ENCODE data around the gene DLG2.

The DLG2 gene

DNA sequence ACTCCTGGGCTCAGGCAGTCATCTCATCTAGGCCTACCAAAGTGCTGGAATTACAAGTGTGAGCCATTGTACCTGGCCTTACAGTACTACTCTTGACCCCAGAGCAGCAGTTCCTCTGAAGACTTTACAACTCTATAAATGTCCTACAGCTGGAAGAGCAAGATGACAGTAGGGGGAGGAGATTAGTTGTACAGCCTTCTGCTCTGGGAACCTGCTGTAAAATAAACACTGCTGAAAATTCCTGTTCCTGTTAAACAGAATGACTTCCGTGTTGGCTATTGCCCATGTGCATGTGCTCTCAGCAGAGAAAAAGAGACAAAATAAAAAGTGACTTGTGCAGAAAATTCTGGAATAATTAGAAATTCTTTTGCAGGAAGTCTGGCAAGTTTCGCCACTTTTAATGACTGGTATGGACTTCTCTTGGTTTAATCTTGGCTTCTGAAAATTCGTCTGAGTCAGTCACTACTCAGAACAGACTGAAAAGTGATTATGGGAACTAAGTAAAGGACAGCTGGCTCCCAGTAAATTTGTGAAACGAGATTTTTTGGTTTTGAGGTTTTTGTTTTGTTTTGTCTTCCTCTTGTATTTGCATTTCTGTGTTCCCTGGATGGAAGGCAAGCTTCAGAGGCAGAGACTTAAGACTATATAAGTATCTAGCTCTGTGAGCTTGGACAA is 955.7 kb downstream of the DLG2 start:
- TF ChIP-seq, protein P1, sequence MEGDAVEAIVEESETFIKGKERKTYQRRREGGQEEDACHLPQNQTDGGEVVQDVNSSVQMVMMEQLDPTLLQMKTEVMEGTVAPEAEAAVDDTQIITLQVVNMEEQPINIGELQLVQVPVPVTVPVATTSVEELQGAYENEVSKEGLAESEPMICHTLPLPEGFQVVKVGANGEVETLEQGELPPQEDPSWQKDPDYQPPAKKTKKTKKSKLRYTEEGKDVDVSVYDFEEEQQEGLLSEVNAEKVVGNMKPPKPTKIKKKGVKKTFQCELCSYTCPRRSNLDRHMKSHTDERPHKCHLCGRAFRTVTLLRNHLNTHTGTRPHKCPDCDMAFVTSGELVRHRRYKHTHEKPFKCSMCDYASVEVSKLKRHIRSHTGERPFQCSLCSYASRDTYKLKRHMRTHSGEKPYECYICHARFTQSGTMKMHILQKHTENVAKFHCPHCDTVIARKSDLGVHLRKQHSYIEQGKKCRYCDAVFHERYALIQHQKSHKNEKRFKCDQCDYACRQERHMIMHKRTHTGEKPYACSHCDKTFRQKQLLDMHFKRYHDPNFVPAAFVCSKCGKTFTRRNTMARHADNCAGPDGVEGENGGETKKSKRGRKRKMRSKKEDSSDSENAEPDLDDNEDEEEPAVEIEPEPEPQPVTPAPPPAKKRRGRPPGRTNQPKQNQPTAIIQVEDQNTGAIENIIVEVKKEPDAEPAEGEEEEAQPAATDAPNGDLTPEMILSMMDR (IDR thresholded peaks at IDR 0.05; ENCODE audit: low read depth, low read length): no peak
- DNase-seq (ENCODE audit: low read depth in 2 of 2): no peak
- H3K4me3 ChIP-seq (replicated peaks in 1 of 2; ENCODE audit: low read depth in 2 of 2, low read length in 2 of 2): no peak overlapping the region

DNA sequence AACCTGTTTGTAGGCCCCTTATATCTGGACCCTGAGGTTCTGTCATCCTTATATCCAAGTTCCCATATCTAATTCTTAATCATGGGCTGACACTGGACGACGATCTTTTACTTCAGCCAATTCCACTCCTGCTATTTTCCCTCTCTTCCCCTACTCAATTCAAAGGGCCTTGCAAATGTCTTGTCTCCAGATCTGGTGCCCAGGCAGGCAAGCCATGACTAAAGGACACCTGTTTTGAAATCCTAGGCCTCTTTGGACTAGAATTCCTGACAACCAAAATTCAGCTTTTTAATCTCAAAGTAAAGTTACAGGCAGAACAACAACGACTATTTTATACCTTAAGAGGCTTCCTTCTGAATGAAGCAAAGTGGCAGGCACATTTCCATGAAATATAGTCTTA is 963.4 kb downstream of the DLG2 start:
- DNase-seq (ENCODE audit: low read depth in 2 of 2): no peak
- H3K4me3 ChIP-seq (replicated peaks in 1 of 2; ENCODE audit: low read depth in 2 of 2, low read length in 2 of 2): no peak overlapping the region
- TF ChIP-seq, protein P1 (IDR thresholded peaks at IDR 0.05; ENCODE audit: low read depth, low read length): no peak

DNA sequence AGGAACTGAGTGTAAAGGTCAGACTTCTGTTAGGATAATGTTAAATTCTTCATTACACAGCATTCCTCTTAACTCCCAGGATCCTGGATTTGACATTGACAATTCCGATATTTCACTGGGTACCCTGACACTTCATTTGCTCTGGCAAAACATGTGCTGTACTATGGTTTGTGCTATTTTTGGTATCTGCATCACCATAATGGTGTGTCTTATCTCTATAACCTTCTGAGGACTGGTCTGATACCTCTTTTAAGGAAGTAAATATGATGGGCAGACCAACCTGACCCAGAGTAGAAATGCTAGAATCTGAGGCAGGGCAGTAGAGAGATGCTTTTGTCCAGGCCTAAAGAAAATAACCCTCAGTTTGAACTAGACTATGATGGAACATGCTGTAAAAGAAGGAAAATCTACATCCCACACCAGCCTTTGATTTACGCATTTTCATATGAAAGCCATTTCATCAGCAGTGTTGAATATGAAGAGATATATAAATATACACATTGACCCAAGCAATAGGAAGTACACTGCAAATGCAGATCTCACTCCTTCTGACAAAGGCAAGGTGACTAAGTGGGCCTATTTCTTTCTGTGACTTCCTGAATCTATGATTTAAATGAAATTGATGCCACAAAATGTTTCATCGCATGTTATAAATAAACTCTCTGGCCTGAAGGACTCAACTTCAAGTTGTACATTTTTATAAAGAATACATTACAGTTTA is 966.7 kb downstream of the DLG2 start:
- H3K4me3 ChIP-seq (replicated peaks in 1 of 2; ENCODE audit: low read depth in 2 of 2, low read length in 2 of 2): no peak overlapping the region
- TF ChIP-seq, protein P1 (IDR thresholded peaks at IDR 0.05; ENCODE audit: low read depth, low read length): no peak
- no peak for DNase-seq (ENCODE audit: low read depth in 2 of 2)

DNA sequence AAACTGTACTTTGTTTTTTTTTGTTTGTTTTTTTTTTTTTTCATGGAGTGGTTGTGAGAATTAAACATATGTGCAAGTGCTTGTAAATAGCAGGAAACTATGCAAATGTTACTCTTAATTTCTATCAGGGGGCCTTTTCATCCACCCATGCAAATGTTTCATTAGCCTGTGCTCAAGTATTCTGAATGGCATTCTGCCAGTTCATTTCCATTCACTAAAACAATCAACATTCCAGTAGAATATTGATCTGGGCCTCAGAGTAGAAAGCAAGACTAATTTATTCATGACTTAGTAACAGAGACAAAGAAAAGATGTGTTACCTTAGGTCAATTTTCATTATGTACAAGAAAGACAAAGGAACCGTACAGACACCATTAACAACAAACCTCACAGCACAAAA is 971.4 kb downstream of the DLG2 start:
- DNase-seq (ENCODE audit: low read depth in 2 of 2): no peak
- no peak overlapping the region for H3K4me3 ChIP-seq (replicated peaks in 1 of 2; ENCODE audit: low read depth in 2 of 2, low read length in 2 of 2)
- TF ChIP-seq, protein P1 (IDR thresholded peaks at IDR 0.05; ENCODE audit: low read depth, low read length): no peak

DNA sequence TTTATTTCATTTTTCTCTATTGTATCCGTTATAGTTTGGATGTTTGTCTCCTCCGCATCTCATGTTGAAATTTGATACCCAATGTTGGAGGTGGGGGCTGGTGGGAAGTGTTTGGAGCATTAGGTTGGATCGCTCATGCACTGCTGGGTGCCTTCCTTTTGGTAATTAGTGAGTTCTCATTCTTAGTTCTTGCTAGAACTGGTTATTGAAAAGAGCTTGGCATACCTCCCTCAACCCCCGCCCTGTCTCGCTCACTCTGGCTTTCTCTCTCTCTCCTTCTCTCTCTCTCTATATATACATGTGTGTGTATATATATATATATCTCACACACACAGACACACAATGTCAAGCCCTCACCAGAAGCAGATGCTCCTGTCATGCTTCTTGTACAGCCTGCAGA is 978.7 kb downstream of the DLG2 start:
- TF ChIP-seq, protein P1 (IDR thresholded peaks at IDR 0.05; ENCODE audit: low read depth, low read length): no peak
- no peak overlapping the region for H3K4me3 ChIP-seq (replicated peaks in 1 of 2; ENCODE audit: low read depth in 2 of 2, low read length in 2 of 2)
- DNase-seq (ENCODE audit: low read depth in 2 of 2): no peak

DNA sequence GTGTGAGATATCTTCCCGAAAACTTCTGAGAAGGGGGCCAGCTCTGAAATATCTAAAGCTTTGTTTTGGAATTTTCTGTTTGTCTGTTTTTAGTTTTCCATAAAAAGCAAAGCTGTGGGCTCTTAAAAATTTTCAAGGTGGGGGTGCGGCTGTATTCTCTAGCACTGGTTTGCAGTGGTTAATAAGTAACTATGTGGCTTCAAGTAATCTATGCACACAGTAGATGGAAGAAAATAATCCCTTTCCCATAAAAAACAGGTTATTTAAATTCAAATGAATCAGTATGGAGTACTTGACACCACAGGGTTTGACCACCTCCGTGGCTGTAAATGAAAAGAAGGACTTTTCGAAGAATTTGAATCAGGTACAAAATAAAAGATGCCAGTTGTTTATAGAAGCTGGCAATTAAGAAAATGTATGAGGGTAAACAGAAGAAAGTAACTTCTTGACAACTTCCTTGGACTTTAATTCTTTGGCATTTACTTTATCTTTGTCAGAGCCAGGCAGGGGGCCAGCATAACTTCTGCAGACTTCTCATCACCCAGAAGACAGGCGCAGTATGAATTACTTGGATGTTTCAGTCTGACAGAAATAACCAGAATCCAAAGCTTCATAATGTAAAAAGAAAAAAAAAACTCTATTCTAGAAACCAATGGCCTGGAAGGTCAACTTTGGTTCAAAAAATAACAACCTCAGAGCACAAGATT is 981.0 kb downstream of the DLG2 start:
- H3K4me3 ChIP-seq (replicated peaks in 1 of 2; ENCODE audit: low read depth in 2 of 2, low read length in 2 of 2): no peak overlapping the region
- DNase-seq (ENCODE audit: low read depth in 2 of 2): no peak
- TF ChIP-seq, protein P1 (IDR thresholded peaks at IDR 0.05; ENCODE audit: low read depth, low read length): no peak
